Embryonic facial prominence (tissue), 1 donor: Measurements from ENCODE around the gene UPF2.
"Not testable (repeated sequence)": the region's sequence is repeated elsewhere in the genome, so short reads cannot be mapped to it uniquely, and the experiment has no call there.

Source experiments
- DNase-seq: peaks from one replicate; pipeline ENCODE4 v3.0.0-alpha.2; 2016; ENCODE audit errors: extremely low spot score

UPF2 gene

DNA sequence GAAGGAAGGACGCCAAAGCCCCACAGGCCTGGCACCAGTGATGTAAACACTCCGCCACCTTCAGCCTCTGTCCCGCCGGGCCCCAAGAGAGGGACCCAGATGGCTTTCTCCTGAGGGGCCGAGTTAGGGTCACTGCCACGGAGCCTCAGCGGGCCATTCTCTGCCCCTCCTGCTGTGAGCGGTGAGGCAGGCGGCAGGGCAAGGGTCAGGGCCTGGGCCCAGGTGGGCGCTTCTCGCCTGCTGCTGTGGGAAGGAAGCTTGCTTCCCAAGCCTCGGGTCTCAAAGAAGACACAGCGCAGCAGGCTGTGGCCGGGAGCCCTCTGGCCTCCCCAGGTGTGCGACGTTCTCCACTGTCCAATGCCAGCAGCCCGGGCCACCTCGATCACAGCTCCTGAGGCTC is 134.7 kb downstream of the UPF2 start:
- DNase-seq: no peak

GRCh38 chr10:11906714-11907113 is 135.9 kb downstream of the UPF2 start:
- no peak for DNase-seq

- DNase-seq: no peak
Observed at GRCh38 chr10:11902646-11903045, 140.0 kb downstream of the UPF2 start.

DNA sequence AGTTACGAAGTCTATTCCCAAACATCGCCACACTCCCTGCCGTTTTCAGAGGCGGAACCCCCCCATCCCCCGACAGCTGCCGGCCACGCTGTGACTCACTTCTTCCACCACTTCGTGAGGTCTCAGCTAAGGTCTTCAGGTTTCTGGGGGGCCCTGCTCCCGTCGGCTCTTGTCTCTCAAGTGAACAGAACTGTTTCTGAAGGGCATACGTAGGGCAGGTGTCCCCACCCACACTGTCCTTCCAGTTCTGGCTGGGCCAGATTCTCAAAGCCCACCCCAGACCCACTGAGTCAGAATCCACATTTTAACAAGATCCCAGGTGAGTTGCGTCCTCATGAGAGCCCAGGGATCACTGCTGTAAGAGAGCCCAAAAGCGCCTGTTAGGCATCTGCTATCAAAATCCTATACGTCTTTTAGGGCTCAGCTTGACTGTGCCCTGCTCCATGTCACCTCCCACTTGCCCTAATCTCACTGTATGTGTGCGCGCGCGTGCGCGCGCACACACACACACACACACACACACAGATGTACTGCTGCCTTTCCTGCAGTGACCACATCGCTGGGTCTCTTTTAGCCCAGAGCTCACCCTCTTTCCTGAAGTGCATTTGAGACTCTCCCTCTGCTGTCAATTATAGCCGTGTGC is 140.7 kb downstream of the UPF2 start:
- no peak for DNase-seq

- no peak for DNase-seq
Observed at GRCh38 chr10:11901454-11901832, 141.2 kb downstream of the UPF2 start.

GRCh38 chr10:11901036-11901301 is 141.6 kb downstream of the UPF2 start:
- DNase-seq: no peak

GRCh38 chr10:11899067-11899876 is 143.3 kb downstream of the UPF2 start:
- no peak for DNase-seq

DNA sequence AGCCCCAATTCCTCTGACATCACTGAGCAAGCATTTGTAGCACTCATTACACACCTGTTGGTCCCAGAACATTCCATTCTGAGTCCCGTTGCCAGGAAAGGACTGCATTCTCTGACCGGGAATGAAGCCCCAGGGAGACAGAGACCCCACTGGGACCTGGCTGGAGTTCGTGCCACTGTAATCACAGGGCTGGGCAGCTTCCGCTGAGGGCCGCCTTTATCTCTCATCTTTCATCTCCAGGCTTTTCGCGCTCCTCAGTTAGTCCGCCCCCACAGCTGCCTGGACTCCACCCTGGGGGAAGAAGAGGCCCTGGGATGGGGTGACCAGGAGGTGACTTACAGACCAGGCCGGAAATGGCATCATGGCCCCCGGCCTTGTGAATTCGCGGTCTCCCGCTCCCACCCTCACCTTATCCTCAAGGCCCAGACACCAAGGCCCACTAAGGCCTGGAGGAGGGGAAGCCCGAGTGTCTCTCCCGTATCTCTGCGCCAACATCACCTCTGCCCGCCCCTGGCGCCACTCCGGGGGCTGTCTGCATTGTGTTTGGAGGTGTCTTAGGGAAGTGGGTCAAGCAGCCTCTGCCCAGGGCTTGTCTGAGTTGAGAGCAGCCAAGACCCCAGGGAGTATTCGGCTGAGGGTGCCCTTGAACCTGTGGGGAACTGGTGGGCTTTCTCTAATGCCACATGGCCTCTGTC is 144.1 kb downstream of the UPF2 start:
- DNase-seq: no peak

DNA sequence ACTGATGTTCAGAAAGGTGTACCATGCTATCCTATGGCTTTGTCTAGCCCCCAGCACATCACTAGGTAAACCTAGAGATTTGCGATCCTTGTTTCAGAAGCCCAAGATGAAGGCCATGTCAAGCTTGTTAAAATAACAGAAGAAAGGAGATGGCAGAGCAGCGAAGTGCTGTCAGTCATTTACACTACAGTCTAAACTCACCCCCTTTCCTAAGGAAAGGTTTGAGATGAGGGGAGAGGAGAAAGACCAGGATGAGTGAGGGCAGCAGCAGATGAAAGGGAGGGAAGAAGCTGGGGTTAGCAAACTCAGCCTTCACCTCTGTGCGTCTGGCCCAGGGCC is 144.6 kb downstream of the UPF2 start:
- no peak for DNase-seq

GRCh38 chr10:11896549-11897200 is 145.9 kb downstream of the UPF2 start:
- no peak for DNase-seq

DNA sequence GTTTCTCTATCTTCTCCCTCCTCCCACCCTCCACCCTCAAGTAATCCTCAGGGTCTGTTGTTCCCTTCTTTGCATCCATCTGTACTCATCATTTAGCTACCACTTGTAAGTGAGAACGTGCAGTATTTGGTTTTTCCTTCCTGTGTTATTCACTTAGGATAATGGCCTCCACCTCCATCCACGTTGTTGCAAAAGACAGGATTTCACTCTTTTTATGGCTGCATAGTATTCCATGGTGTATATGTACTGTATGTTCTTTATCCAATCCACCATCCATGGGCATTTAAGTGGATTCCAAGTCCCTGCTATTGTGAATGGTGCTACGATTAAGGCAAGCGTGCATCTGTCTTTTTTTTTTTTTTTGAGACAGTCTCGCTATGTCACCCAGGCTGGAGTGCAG is 147.0 kb downstream of the UPF2 start:
- DNase-seq: no peak

GRCh38 chr10:11895108-11895466 is 147.5 kb downstream of the UPF2 start:
- DNase-seq: no peak

- no peak for DNase-seq
Observed at GRCh38 chr10:11894381-11895107, 148.1 kb downstream of the UPF2 start.

- DNase-seq: no peak
Observed at GRCh38 chr10:11893749-11894278, 148.8 kb downstream of the UPF2 start.

GRCh38 chr10:11891776-11892486 is 150.7 kb downstream of the UPF2 start:
- no peak for DNase-seq

GRCh38 chr10:11889263-11889662 is 153.3 kb downstream of the UPF2 start:
- not testable (repeated sequence) for DNase-seq

GRCh38 chr10:11887381-11888227 is 155.0 kb downstream of the UPF2 start:
- DNase-seq: no peak

DNA sequence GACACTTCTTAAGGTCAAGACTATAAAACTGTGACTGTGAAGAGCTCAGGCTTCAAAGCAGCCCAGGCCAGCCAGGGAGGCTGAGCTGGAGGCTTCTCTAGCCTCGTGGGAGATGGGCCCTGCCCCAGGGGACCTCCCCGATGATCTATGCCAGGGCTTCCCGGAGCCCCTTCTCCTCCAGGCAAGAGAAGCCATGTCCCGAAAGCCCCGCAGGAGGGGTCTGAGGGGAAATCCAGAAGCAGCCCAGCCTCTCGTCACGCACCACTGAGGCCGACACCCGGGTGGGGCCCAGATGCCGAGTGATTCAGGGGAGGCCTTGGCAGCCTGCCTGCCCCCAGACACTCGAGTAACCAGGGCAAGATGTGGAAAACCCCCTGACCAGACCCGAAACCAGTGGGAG is 155.8 kb downstream of the UPF2 start:
- no peak for DNase-seq

- DNase-seq: no peak
Observed at GRCh38 chr10:11886138-11886474, 156.5 kb downstream of the UPF2 start.

- DNase-seq: no peak
Observed at GRCh38 chr10:11885437-11886137, 157.0 kb downstream of the UPF2 start.
